Right cardiac atrium (tissue), 5 donors: ENCODE results near the gene MXI1. TPM values are rescaled to one million over a fixed set of nuclear protein-coding genes. Genes with fewer than 3 reads are reported as not detected.
A peak's percentile ranks its signal among the peaks of the same experiment; 100 is the strongest.
"Not testable (repeated sequence)": the region's sequence is repeated elsewhere in the genome, so short reads cannot be mapped to it uniquely, and the experiment has no call there.

ENCODE experiments used
- ATAC-seq, 2 donors: fragments of 200-7000 bp; cut with Tn5 transposase; one replicate each; pipeline versions ENCODE4 v1.8.0 to v1.9.1; 2020; ENCODE audit warnings: moderate library complexity in 2 of 2, mild to moderate bottlenecking in 1 of 2
- DNase-seq, 3 donors: peaks; one replicate each; pipeline ENCODE4 v3.0.0-alpha.2; 2020
- H3K27ac ChIP-seq: one replicate; pipeline ENCODE4 v1.5.1; 2013; ENCODE audit warnings: mild to moderate bottlenecking, low read length, control low read depth, moderate library complexity
- H3K27me3 ChIP-seq: one replicate; pipeline ENCODE4 v1.6.1; 2013; ENCODE audit not compliant: control insufficient read depth, insufficient read depth
- H3K4me1 ChIP-seq: one replicate; pipeline ENCODE4 v1.6.1; 2013; ENCODE audit warnings: low read length; ENCODE audit not compliant: control insufficient read depth, insufficient read depth
- H3K4me3 ChIP-seq: one replicate; pipeline ENCODE4 v1.5.1; 2013; ENCODE audit warnings: low read length, control low read depth
- H3K9me3 ChIP-seq: one replicate; pipeline ENCODE4 v1.6.1; 2013; ENCODE audit warnings: low read length; ENCODE audit not compliant: control insufficient read depth
- WGBS: extraction: QIAGEN DNeasy Blood & Tissue Kit; methylation state at CpG from one replicate; pipeline ENCODE4 v1.1.7; 2013; 5-methylcytosine and 5-hydroxymethylcytosine counted together
- intact Hi-C, 4 donors: fragments of 100-400 bp; cut with DNase I; formaldehyde crosslinking; loops; one replicate each; pipeline versions ENCODE4 v1.11.0 to v1.14.0; 2022 to 2023
- polyA plus RNA-seq: library from polyadenylated mRNA; stranded (reverse); fragments of 200-250 nt; gene quantifications from one replicate; pipeline ENCODE4 v1.2.3, GENCODE V29; 2013
- total RNA-seq, 4 donors: library from RNA; stranded (reverse); fragmentation: NEBNext Ultra II Directional; extraction: Animal tissue kit (Norgen Biotek cat#: 25700); gene quantifications; one replicate each; pipeline ENCODE4 v1.2.1, GENCODE V29; 2021
- donor health status: healthy with polysubstance abuse.
- donor health status: DM: no; HTN: yes; CAD: no.
- donor health status: DM: no; HTN: no; CAD: no.
- donor health status: DM: no; HTN: yes; CAD: no; lungs with severe emphysema.
- donor health status: DM: yes; HTN: yes; CAD: no.

The MXI1 gene
- total and polyA plus RNA-seq, 5 donors: 35.5 to 91.3 (median 59.7) TPM

- Histone ChIP-seq H3K4me1 (peaks cover 2% of the 10 kb centered on the region), H3K9me3 (no peaks in the 10 kb centered on the region), H3K27me3 (no peaks in the 10 kb centered on the region), H3K27ac (no peak overlapping the region), H3K4me3 (no peak overlapping the region)
- WGBS: 83% methylated on average over 10 of the region's 10 CpGs
- ATAC-seq: no peak
- intact Hi-C loops: no loop called here
- DNase-seq: no peak
Observed at GRCh38 chr10:110181451-110181850, 26.0 kb upstream of the MXI1 start.

GRCh38 chr10:110181911-110182310 is 25.5 kb upstream of the MXI1 start:
- 94% methylated on average over 5 of the region's 5 CpGs for WGBS
- ATAC-seq (no peak), DNase-seq (no peak)
- intact Hi-C loops: no loop called here
- Histone ChIP-seq H3K4me3 (no peak overlapping the region), H3K4me1 (peaks cover 2% of the 10 kb centered on the region), H3K9me3 (no peaks in the 10 kb centered on the region), H3K27ac (no peak overlapping the region), H3K27me3 (no peaks in the 10 kb centered on the region)

- no peak overlapping the region for H3K27ac ChIP-seq
- no peak overlapping the region for H3K4me3 ChIP-seq
- peaks cover 2% of the 10 kb centered on the region for H3K4me1 ChIP-seq
- DNase-seq (no peak), ATAC-seq (no peak)
- 70% methylated on average over 6 of the region's 6 CpGs for WGBS
- intact Hi-C loops: no loop called here
- no peaks in the 10 kb centered on the region for H3K9me3 ChIP-seq
- no peaks in the 10 kb centered on the region for H3K27me3 ChIP-seq
Observed at GRCh38 chr10:110184398-110184797, 23.0 kb upstream of the MXI1 start.

DNA sequence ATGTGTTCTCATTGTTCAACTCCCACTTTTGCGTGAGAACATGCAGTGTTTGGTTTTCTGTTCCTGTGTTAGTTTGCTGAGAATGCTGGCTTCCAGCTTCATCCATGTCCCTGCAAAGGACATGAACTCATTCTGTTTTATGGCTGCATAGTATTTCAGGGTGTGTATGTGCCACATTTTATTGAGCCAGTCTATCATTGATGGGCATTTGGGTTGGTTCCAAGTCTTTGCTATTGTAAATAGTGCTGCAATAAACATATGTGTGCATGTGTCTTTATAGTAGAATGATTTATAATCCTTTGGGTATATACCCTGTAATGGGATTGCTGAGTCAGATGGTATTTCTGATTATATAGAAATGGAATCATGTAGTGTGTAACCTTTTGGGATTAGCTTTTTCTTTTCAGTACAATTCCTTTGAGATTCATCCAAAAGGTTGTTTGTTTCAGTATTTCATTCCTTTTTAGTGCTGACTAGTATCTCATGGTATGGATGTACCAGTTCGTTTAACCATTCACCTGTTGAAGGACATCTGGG is 21.7 kb upstream of the MXI1 start:
- 88% methylated on average over 2 of the region's 2 CpGs for WGBS
- intact Hi-C loops, H3K27ac ChIP-seq, H3K4me1 ChIP-seq, ATAC-seq, H3K4me3 ChIP-seq, H3K9me3 ChIP-seq, H3K27me3 ChIP-seq, DNase-seq: not testable (repeated sequence)

GRCh38 chr10:110190170-110190569 is 17.2 kb upstream of the MXI1 start:
- H3K4me1 ChIP-seq: no peaks in the 10 kb centered on the region
- no peak overlapping the region for H3K4me3 ChIP-seq
- H3K9me3 ChIP-seq: no peaks in the 10 kb centered on the region
- ATAC-seq (no peak), DNase-seq (no peak)
- H3K27me3 ChIP-seq: no peaks in the 10 kb centered on the region
- intact Hi-C loops: no loop called here
- no peak overlapping the region for H3K27ac ChIP-seq
- WGBS: 92% methylated on average over 3 of the region's 3 CpGs

DNA sequence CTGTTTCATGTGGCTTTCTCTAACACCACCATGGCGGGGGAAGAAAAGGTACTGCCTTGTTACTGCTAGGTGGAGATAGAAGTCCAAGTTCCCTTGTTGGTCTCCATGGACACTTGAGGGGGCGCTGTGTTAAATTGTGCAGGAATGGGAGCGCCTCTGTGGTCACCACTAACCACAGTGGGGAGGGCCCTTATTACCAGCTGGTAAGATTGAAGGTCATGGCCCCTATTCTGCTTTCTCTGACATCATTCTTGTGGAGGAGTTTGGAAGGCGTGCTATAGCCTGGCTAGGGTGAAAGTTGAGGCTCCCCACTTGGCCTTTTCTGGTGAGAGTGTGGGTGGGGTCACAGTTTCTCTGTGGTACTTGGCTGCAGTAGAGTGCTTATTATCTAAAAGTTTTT is 14.9 kb upstream of the MXI1 start:
- Histone ChIP-seq H3K27me3 (no peaks in the 10 kb centered on the region), H3K9me3 (no peaks in the 10 kb centered on the region), H3K4me3 (no peak overlapping the region), H3K27ac (no peak overlapping the region), H3K4me1 (no peaks in the 10 kb centered on the region)
- DNase-seq (peak in 2 of 3 donors; percentile 44 to 46), ATAC-seq (peak; percentile 80 to 98)
- intact Hi-C loops: no loop called here
- 55% methylated on average over 4 of the region's 4 CpGs for WGBS

GRCh38 chr10:110200503-110200902 is 6.9 kb upstream of the MXI1 start:
- no peak for ATAC-seq
- no peaks in the 10 kb centered on the region for H3K4me1 ChIP-seq
- DNase-seq: no peak
- WGBS: 68% methylated on average over 3 of the region's 3 CpGs
- no peaks in the 10 kb centered on the region for H3K9me3 ChIP-seq
- no peaks in the 10 kb centered on the region for H3K27me3 ChIP-seq
- intact Hi-C loops: loop anchor here in 2 of 4 donors (10.0 kb wide), 2 partner anchors 56 to 74 kb away; no protein-coding TSS in a partner anchor
- no peak overlapping the region for H3K27ac ChIP-seq
- no peak overlapping the region for H3K4me3 ChIP-seq

DNA sequence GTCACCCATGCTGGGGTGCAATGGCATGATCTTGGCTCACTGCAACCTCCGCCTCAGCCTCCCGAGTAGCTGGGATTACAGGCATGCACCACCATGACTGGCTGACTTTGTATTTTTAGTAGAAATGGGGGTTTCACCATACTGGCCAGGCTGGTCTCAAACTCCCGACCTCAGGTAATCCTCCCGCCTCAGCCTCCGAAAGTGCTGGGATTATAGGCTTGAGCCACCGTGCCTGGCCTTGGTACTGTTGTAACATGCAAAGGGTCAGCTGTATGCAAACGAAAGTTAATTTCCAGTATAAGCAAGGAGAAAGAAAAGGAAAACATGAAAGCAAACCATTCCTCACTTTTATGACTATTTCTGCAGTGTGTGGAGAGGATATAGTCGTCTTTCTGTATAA is 6.4 kb upstream of the MXI1 start:
- H3K4me3 ChIP-seq, ATAC-seq, H3K4me1 ChIP-seq, H3K9me3 ChIP-seq, H3K27me3 ChIP-seq, DNase-seq, H3K27ac ChIP-seq: not testable (repeated sequence)
- 94% methylated on average over 8 of the region's 8 CpGs for WGBS
- intact Hi-C loops: loop anchor here in 2 of 4 donors (10.0 kb wide), 2 partner anchors 56 to 74 kb away; no protein-coding TSS in a partner anchor

DNA sequence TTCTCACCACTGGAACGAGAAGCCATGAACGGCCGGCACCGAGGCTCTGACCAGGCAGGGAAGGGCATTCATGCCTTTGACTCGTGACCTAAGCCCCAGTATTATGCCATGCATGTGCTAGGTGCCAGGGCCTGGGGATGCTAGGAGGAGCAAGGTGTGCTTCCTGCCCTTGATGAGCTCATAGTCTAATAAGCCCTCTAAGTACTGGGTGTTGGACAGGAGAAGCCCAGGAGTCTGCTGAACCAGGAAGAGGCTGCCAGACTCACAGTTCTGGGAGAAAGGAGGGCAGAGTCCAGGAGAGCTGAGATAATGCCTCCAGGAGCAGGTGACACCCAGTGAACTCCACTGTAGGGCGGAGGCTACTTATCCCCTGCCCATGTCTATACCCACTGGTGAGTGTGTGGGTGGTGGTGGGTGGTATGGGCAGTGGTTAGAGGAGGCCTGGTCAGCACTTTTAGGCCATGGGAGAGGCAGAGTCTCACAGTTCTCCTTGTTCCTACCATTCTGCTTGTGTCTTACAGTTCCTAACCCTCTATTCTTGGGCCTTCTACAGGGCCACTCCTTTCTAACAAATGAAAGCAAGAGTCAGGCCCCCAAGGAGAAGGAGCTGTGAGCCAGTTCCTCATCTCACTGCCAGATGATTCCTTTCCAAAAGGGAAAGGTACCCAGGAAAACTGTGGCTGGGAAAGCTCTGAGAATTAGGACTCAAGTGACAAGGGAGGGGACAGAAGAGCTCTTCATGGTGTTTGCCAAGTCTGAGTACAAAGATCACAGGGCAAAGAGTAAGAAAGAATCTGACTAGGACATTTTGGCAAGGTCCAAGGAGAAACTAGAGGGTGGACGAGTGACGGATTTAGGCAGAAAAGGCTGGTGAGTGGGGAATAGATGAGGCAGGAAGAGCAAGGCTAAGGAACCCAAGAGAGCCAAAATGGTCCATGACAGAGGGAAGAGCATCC is 3.6 kb upstream of the MXI1 start:
- ATAC-seq: no peak
- H3K27me3 ChIP-seq: no peaks in the 10 kb centered on the region
- intact Hi-C loops: loop anchor here in 2 of 4 donors (10.0 kb wide), 2 partner anchors 59 to 71 kb away; no protein-coding TSS in a partner anchor
- no peaks in the 10 kb centered on the region for H3K9me3 ChIP-seq
- no peak for DNase-seq
- H3K4me3 ChIP-seq: no peak overlapping the region
- no peaks in the 10 kb centered on the region for H3K4me1 ChIP-seq
- WGBS: 82% methylated on average over 8 of the region's 8 CpGs
- H3K27ac ChIP-seq: no peak overlapping the region

- intact Hi-C loops: loop anchor here in 3 of 4 donors (5.0 to 10.0 kb wide), 5 partner anchors 60 to 72 kb away; no protein-coding TSS in a partner anchor
- no peak overlapping the region for H3K27ac ChIP-seq
- WGBS: 70% methylated on average over 12 of the region's 12 CpGs
Observed at GRCh38 chr10:110205051-110205675, 2.2 kb upstream of the MXI1 start.

More at GRCh38 chr10:110205051-110205675, 2.2 kb upstream of the MXI1 start:
- ATAC-seq (no peak), DNase-seq (no peak)
- Histone ChIP-seq H3K4me3 (no peak overlapping the region), H3K4me1 (no peaks in the 10 kb centered on the region), H3K27me3 (no peaks in the 10 kb centered on the region), H3K9me3 (no peaks in the 10 kb centered on the region)
